Measurements from ENCODE around the gene JAM3.

DNA sequence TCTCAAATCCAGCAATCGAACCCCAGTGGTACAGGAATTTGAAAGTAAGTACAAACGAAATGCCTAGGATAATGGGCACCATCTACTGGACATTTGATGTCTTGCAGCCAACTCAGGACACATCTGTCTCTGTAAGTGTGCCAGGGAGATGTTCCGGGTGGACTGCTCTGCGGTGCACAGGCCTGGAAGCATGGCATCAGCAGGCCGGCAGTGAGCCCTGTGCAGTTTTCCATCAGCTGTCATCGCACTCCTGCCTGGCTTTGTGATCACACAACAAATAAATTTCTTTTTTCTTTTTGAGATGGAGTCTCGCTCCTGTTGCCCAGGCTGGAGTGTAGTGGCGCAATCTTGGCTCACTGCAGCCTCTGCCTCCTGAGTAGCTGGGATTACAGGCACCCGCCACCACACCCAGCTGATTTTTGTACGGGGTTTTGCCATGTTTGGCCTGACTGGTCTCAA, 71.0 kb downstream of the JAM3 start:
- TF ChIP-seq SNAI2 (CRISPR knock-in tag; IDR thresholded peaks at IDR 0.05) (no peak), GLIS3 (CRISPR knock-in tag; IDR thresholded peaks at IDR 0.05) (no peak), RARB (CRISPR knock-in tag; IDR thresholded peaks at IDR 0.05) (no peak), ESRRG (CRISPR knock-in tag; IDR thresholded peaks at IDR 0.05) (no peak), OSR1 (CRISPR knock-in tag; IDR thresholded peaks at IDR 0.05) (no peak), ZNF565 (CRISPR knock-in tag; conservative IDR thresholded peaks at IDR 0.05; ENCODE audit: low read depth) (no peak)
- TF ChIP-seq, protein P1, sequence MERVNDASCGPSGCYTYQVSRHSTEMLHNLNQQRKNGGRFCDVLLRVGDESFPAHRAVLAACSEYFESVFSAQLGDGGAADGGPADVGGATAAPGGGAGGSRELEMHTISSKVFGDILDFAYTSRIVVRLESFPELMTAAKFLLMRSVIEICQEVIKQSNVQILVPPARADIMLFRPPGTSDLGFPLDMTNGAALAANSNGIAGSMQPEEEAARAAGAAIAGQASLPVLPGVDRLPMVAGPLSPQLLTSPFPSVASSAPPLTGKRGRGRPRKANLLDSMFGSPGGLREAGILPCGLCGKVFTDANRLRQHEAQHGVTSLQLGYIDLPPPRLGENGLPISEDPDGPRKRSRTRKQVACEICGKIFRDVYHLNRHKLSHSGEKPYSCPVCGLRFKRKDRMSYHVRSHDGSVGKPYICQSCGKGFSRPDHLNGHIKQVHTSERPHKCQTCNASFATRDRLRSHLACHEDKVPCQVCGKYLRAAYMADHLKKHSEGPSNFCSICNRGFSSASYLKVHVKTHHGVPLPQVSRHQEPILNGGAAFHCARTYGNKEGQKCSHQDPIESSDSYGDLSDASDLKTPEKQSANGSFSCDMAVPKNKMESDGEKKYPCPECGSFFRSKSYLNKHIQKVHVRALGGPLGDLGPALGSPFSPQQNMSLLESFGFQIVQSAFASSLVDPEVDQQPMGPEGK (CRISPR knock-in tag; IDR thresholded peaks at IDR 0.05; ENCODE audit: borderline replicate concordance), result no peak
- TF ChIP-seq, protein P2, sequence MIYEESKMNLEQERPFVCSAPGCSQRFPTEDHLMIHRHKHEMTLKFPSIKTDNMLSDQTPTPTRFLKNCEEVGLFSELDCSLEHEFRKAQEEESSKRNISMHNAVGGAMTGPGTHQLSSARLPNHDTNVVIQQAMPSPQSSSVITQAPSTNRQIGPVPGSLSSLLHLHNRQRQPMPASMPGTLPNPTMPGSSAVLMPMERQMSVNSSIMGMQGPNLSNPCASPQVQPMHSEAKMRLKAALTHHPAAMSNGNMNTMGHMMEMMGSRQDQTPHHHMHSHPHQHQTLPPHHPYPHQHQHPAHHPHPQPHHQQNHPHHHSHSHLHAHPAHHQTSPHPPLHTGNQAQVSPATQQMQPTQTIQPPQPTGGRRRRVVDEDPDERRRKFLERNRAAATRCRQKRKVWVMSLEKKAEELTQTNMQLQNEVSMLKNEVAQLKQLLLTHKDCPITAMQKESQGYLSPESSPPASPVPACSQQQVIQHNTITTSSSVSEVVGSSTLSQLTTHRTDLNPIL (CRISPR knock-in tag; IDR thresholded peaks at IDR 0.05; ENCODE audit: low read depth), result no peak
- TF ChIP-seq, protein P3, sequence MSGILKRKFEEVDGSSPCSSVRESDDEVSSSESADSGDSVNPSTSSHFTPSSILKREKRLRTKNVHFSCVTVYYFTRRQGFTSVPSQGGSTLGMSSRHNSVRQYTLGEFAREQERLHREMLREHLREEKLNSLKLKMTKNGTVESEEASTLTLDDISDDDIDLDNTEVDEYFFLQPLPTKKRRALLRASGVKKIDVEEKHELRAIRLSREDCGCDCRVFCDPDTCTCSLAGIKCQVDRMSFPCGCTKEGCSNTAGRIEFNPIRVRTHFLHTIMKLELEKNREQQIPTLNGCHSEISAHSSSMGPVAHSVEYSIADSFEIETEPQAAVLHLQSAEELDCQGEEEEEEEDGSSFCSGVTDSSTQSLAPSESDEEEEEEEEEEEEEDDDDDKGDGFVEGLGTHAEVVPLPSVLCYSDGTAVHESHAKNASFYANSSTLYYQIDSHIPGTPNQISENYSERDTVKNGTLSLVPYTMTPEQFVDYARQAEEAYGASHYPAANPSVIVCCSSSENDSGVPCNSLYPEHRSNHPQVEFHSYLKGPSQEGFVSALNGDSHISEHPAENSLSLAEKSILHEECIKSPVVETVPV (CRISPR knock-in tag; IDR thresholded peaks at IDR 0.05), result no peak
